ENCODE data around the gene PPP1R12B.
"Not testable (repeated sequence)": the region's sequence is repeated elsewhere in the genome, so short reads cannot be mapped to it uniquely, and the experiment has no call there.

Gene PPP1R12B

DNA sequence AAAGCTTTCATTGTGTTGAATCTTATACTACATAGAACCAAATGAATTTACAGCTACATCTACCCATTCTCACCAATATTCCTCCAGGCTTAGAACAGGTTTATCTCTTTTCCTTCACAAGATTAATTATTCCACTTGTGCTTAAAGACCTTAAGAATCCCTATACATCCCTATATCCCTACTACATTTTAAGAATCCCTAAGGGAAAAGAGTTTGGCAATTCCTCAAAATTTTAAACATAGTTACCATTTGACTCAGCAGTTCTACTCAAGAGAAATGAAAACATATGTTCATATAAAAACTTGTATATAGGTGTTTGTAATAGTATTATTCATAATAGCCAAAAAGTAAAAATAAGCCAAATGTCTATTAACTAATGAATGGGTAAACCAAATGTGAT, 140.6 kb downstream of the PPP1R12B start:
- not testable (repeated sequence) for DNase-seq

DNA sequence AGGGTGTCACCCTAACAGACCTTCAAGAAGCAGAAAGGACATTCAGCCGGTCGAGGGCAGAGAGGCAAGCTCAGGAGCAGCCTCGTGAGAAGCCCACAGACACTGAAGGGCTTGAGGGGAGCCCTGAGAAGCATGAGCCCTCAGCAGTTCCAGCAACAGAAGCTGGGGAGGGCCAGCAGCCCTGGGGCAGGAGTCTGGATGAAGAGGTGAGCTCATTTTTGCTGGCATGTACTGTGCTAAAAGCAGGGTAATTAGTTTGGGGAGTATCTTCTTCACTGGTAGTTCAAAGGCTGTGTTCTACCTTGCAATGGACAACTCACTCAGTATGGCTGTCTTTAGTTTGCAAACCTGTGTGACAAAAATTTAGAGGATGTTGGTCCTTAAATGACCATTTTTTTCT, 144.6 kb downstream of the PPP1R12B start:
- not testable (repeated sequence) for DNase-seq

DNA sequence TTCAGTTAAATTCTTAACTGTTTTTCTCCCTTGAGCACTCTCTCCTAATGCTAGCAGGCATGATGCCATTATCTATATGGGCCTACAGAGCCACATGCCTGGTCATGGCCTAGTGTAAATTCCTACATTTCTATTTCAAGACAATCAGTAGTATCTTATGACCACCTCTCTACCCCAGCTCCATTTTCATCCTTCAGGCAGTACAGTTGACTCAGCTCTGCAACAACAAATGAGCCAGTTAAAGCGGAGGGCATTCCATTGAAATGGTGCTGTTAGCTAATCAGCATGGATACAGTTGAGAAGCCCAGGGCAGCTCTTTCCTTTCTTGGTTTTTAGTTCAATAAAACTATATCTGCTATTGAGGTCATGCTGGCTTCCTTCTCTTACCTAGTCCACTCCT, 150.0 kb downstream of the PPP1R12B start:
- DNase-seq: no peak

DNA sequence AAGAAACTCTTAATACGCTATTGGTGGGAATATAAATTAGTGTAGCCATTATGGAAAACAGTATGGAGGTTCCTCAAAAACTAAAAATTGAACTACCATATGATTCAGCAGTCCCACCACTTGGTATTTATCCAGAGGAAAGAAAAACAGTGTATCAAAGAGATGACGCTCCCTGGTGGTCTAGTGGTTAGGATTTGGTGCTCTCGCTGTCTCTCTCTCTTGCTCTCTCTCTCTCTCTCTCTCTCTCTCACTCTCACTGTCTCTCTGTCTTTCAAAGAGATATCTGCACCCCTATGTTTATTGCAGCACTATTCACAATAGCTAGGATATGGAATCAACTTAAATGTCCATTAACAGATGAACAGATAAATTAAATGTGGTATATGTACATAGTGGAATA, 151.5 kb downstream of the PPP1R12B start:
- not testable (repeated sequence) for DNase-seq

DNA sequence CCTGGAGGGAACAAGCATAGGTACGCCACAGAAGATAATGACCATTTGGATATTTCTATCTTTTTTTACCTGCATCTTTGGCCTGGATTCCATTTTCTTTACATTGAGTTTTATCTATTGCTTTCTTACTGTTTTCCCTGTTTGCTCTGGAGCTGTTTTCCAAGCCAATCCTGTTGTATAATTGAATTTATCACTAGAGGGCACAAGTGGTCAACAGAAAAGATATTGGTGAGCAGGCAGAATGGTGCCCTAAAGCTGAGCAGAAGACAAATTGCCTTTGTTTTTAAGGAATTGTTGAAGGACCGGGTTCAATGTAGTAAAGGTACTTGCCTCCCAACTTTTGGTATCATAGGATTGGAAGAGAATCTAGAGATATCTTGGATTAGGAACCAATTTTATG, 152.8 kb downstream of the PPP1R12B start:
- DNase-seq: no peak

DNA sequence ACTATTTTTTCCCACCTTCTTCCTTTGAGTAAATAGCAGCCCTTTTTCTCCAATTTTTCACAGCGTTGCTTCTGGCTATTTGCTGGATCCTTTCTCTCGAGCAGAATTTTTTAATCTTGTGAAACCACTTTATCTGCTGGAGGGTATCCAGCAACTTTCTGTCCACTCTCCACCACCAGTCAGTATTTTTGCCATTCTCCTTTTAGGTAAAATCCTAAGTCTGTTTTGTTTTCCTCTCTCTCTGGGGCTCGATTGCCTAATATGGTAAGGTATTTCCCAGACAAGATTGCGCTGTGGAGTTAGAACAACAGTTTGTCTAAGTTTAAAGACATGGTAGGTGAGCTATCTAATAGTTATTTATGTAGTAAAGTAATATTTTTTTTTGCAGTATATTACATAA, 156.9 kb downstream of the PPP1R12B start:
- DNase-seq: no peak

DNA sequence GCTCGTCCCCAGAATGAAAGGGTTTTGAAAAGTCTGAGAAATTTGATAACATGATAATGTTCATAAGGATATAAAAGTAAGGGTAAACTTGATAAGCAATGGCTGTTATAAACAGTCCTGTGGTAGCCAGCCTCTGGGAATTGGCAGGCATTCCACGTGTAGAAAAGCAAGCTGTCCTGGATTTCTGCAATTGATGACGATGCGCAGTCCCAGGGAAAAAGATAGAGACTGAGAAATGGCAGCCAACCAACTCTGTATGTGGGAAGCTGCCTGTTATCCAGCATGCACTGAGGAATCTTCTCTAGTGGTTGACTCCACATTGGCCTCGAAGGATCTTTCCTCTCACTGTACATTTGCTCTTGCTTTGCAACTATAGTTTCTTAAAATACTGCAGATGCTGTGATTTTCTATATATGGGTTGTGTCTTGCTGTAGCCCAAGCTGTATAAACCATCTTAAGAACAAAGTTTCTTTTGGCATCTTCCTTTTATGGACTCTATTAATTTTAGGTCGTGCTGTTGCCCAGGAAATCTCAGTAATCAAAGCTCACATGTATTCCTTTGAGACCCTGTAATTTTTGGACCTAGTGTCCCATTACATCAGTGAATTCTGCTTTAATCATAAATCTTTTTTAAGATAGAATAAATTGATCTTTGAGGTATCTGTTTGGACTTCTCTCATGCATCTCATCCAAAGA, 157.5 kb downstream of the PPP1R12B start:
- not testable (repeated sequence) for DNase-seq

DNA sequence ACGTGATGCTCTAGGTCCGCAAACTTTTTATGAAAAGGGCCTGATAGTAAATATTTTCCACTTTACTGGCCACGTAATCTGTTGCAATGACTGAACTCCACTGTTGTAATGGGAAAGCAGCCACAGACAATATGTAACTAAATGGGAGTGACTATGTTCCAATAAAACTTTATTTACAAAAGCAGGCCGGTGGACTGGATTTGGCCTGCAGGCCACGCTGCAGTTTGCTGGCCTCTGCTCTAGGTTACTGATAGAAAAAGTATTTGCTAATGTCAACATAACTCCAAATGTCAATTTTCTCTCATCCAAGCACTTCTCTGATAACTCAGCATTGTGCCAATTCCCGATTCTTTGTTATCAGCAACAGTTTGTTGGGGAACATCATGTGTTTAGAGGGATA, 160.4 kb downstream of the PPP1R12B start:
- DNase-seq: not testable (repeated sequence)

DNA sequence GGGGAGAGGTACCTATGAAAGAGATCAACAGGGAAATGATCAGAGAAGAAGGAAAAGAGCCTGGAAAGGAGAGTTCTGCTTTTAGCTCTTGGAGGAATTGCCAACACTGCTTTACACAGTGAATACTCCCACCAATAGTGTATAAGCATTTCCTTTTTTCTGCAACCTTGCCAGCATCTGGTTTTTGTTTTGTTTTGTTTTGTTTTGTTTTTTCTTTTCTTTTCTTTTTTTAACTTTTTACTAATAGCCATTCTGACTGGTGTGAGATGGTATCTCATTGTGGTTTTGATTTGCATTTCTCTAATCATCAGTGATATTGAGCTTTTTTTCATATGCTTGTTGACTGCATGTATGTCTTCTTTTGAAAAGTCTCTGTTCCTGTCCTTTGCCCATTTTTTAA, 165.4 kb downstream of the PPP1R12B start:
- not testable (repeated sequence) for DNase-seq

DNA sequence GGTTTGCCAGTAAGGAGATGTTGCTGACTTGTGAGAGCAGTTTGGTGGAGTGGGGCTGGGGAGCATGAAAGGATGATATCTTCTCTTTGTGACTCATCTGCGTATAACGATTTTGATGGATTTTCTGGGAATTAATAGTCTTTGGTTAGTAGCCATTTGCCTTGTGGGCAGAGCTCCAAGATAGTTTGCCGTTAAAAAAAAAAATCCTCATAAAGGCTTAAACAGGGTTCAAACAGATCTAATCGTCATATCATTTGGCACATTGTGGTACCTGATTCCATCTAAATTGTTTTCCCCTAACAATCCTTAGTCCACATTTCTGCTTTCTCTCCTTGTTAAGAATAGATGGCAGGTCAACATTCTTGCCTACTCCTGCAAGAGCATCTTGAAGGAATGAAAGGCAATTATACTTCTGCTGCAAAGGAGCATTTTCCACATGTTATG, 168.0 kb downstream of the PPP1R12B start:
- DNase-seq: no peak

DNA sequence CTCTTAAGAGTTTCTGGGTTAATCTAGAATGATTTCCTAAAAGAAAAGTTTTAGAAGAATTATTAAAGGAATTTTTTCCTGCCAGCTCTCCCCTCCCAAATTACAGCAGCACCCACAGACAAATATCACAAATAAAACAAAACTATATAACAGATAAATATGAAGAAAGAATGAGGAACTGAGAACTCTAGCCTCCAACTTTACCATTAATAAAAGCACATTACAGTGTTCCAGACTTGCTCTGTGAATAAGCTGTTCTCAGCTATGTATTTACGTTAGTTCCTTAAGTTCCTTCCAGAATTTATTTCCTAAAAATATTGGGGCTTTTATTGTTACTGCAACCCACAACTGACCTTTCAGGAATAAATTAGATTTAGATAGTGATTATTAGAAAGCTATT, 168.6 kb downstream of the PPP1R12B start:
- DNase-seq: not testable (repeated sequence)

DNA sequence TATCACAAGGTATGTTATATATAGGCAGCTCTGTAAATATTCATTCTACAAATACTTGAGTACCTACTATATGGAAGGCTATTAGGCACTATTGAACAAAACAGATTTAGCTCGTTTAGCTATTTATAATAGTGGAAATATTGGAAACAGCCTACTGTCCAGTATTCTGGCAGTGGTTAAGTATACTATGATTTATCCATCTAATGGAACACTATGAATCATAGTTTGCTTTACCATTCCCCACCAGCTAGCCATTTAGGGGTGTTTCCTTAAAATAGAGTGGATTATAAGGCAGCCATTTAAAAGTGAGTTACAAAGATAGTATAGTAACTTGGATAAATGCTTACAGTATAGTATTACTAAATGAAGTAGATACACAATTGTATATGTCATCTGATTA, 169.7 kb downstream of the PPP1R12B start:
- not testable (repeated sequence) for DNase-seq

DNA sequence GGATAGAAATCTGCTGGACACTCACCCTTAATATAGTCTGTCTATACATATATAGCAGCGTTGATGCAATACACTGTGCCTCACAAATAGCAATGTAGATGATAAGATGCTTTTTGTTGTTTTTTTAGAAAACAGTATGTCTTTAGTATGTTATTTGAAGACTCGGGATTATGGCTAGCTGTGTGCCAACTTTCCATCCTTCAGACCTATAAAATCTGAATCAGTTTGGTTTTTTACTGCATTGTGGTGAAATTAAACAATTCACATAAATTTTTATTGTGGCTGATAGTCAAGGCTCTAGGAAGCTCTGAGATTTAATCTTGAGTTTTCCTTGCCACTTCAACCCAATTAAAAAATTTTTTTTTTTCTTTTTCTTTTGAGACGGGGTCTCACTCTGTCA, 170.4 kb downstream of the PPP1R12B start:
- DNase-seq: not testable (repeated sequence)

DNA sequence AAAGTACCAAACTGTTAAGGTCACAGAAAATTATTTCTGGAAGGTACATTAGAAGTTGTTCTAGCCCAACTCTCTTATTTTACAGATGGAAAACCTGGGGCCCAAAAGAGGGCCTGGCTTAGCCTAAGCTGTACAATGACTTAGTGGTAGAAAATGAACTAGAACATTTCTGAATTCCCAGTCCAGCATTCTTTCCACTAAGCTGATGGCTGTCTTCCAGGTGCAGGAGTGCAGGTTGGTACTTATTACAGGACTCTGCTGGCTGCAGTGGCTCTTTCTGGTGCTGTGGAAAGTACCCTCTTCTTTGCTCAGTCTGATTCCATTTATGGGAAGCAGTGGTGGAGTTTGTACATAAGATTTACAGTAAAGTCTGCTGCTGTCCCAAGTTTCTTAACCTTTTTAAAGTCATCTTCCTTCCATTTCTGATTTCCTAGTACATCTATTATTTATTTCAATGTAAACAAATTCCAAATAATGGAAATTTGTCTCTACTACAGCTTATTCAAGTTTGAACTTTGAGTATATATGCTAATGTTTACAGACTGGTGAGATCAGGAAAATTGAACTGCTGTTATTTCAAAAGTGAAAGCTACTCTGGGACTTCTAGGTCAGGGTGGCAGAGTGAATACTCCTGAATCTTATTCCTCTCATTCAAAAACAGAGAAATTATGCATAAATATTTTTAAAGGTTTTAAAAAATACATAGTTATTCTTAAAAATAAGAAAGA, 171.8 kb downstream of the PPP1R12B start:
- not testable (repeated sequence) for DNase-seq

DNA sequence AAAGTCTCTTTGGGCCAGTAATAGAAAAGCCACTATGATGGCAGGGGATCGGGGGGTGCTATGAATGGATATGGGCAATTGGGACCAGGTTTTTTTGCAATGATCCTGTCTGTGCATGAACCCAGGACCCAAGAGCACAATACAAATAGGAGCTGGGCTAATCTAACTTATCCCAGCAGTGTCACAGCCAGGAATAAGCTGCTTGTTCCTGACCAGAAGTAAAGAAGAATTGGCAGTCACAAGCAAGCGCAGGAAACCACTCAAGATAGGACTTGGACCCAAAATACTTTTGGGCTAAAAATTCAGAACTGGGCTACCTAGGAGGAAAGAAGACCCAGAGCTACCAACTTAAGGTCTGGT, 172.3 kb downstream of the PPP1R12B start:
- DNase-seq: not testable (repeated sequence)

DNA sequence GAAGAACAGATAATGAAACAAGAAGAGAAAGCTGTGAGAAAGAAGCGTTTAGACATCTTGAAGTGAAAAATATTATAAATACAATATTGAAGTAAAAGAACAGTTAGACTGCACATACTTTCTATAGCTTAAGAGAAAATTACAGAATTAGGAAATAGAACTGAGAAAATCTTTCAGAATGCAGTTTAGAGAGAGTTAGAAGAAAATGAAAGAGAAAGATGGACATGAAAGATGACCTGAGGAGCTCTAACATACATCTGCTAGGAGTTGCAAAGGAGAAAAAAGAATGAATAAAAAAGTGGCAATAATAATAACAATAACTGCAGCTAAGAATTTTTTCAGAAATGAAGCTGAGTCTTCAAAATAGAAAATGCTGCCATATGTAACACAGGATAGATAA, 173.0 kb downstream of the PPP1R12B start:
- DNase-seq: not testable (repeated sequence)

DNA sequence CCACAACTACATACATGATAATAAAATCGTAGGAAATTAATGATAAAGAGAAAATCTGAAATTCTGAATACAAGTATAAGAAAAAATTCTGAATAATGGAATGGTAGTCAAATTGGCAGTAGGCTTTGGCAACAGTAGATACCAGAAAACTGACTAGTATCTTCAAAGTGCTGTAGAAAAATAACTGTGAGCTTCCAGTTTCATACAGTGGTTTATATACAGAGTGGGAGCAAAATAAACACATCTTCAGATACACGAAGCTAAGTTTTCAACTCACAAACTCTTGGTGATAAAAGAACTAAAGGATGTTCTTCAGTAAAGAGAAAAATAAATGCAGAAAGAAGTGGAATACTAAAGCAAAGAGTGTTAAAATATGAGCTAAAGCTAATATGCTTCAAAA, 173.4 kb downstream of the PPP1R12B start:
- no peak for DNase-seq

DNA sequence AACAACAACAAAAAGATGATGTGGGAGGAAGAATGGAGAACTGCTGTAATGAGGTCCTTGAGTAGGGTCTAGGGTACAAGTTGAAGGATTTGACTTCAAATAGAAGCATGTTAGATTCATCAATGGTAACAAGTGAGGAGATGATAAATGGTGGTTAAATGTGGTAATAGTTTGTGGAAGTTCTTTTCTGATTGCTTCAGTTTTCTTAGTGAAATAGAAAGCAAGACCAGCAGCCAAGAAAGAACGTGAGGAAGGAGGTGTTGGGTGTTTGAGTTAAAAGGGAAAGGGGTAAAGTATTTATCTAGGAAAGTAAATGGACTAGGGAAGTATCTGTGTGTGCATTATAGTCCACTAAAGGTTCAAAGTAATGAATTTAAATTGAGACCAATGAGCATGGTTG, 177.6 kb downstream of the PPP1R12B start:
- not testable (repeated sequence) for DNase-seq

DNA sequence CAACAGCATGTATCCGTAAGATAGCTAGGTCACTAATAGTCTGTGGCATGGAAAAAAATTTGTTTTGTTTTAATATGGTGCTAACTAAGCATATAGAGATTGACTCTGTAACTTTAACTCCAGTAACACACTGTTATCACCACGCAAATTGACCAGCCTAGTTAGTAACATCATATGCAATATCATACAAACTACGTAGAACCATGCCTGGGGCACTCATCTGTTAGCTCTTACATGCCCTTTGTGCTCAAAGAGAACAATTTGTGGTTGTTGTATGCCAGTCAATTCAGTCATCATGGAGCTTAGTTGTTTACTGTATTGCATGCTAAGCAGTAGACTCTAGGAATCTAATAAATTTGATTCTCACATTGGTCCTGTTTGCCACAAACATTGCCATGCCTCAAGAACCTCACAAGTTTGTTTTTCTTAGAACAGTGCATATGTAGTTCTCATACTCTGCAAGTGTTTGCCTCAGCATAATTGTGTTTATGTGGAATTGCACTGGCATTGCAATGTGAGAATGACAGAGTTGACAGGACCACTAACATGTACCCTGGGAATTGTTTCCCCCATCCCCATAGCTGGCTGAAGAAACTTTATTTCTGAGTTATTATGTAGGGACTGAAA, 179.7 kb downstream of the PPP1R12B start:
- not testable (repeated sequence) for DNase-seq

DNA sequence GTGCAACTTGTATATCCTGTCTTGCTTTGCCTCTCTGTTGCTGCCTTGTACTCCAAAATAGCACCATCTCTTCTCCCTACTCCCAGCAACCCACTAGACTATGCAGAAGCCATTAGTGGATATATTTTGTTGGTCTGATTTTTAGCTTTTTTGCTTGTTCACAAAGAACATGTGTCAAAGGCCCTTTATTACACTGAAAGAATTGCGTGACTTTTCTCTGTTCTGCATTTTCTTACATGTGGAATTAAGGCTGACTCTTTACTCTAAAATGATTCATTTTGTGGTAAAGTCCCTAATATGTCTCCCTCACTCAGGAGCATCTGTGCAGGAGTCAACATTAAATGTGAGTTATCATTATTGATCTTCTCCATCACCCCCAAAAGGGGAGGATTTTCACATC, 182.2 kb downstream of the PPP1R12B start:
- not testable (repeated sequence) for DNase-seq

DNA sequence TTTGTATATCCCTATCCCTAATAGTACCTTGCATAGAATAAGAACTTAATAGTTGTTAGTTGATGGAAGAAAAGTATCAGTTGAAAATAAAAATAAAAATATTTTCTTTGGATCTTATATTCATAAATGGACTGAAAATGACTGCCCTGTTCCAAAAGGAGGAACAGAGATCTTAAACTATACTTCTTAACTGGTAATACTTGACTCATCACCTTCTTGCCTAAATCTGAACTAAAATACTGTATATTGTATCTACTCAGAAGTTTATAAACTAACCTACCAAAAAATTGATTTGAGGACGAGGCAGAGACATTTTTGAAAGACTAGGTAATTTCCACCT, 182.9 kb downstream of the PPP1R12B start:
- DNase-seq: no peak

DNA sequence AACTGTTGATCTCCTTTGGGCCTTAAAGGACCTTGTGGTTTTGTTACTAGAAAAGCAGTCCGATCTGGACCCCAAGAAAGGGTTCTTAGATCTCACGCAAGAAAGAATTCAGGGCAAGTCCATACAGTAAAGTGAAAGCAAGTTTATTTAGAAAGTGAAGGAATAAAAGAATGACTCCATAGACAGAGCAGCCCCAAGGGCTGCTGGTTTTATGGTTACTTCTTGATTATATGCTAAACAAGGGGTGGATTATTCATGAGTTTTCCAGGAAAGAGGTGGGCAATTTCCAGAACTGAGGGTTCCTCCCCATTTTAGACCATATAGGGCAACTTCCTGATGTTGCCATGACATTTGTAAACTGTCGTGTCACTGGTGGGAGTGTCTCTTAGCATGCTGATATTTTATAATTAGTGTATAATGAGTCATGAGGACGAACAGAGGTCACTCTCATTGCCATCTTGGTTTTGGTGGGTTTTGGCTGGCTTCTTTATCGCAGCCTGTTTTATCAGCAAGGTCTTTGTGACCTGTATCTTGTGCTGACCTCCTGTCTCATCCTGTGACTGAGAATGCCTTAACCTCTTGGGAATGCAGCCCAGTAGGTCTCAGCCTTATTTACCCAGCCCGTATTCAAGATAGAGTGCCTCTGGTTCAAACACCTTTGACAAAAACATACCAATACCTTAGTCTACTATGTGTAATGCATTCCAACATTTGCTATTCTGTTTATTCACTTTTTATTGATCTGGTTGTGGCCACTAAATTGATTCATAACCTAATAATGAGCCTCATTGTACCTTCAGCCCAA, 183.5 kb downstream of the PPP1R12B start:
- not testable (repeated sequence) for DNase-seq

DNA sequence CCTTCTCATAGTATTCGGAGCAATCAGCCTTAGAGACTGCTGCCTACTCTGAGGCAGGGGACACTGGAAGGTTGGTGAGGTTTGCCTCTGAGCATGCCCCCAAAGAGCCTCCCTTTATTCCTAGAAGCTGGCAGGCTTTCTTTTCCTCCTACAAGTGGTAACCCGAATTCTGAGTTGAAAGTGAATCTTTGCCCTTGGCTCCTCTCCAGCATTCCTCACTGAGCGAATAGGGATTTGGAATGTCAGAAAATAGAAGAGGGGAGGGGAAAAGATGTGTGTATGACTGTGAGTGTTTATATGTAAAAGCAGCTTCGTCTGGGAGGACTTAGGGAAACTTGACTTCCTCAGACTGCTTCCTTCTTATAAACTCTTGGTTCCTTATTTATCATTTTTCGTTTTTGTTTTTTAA, 190.7 kb downstream of the PPP1R12B start:
- DNase-seq: not testable (repeated sequence)
